Measurements from ENCODE around the gene ACTR8.

Gene ACTR8

GRCh38 chr3:53834429-53835095 lies 47.4 kb downstream of the ACTR8 start:
- no peak for DNase-seq (ENCODE audit: low read depth in 3 of 3)

GRCh38 chr3:53833700-53834099 lies 48.3 kb downstream of the ACTR8 start:
- DNase-seq (ENCODE audit: low read depth in 3 of 3): no peak

- no peak for DNase-seq (ENCODE audit: low read depth in 3 of 3)
Measured at GRCh38 chr3:53833053-53833645, 48.8 kb downstream of the ACTR8 start.

- DNase-seq (ENCODE audit: low read depth in 3 of 3): no peak
Measured at GRCh38 chr3:53830944-53831343, 51.0 kb downstream of the ACTR8 start.

- DNase-seq (ENCODE audit: low read depth in 3 of 3): no peak
Measured at GRCh38 chr3:53829605-53830004, 52.3 kb downstream of the ACTR8 start.

- DNase-seq (ENCODE audit: low read depth in 3 of 3): no peak
Measured at GRCh38 chr3:53828581-53828980, 53.4 kb downstream of the ACTR8 start.

GRCh38 chr3:53826048-53826447 lies 55.9 kb downstream of the ACTR8 start:
- no peak for DNase-seq (ENCODE audit: low read depth in 3 of 3)

GRCh38 chr3:53824795-53825194 lies 57.2 kb downstream of the ACTR8 start:
- no peak for DNase-seq (ENCODE audit: low read depth in 3 of 3)

- DNase-seq (ENCODE audit: low read depth in 3 of 3): no peak
Measured at GRCh38 chr3:53823956-53824657, 57.8 kb downstream of the ACTR8 start.

- no peak for DNase-seq (ENCODE audit: low read depth in 3 of 3)
Measured at GRCh38 chr3:53823026-53823955, 58.7 kb downstream of the ACTR8 start.

GRCh38 chr3:53822331-53822741 lies 59.6 kb downstream of the ACTR8 start:
- no peak for DNase-seq (ENCODE audit: low read depth in 3 of 3)

- DNase-seq (ENCODE audit: low read depth in 3 of 3): no peak
Measured at GRCh38 chr3:53821631-53822121, 60.3 kb downstream of the ACTR8 start.

- DNase-seq (ENCODE audit: low read depth in 3 of 3): no peak
Measured at GRCh38 chr3:53820756-53821580, 61.0 kb downstream of the ACTR8 start.

- DNase-seq (ENCODE audit: low read depth in 3 of 3): no peak
Measured at GRCh38 chr3:53820084-53820483, 61.9 kb downstream of the ACTR8 start.

- no peak for DNase-seq (ENCODE audit: low read depth in 3 of 3)
Measured at GRCh38 chr3:53819163-53819868, 62.6 kb downstream of the ACTR8 start.

- DNase-seq (ENCODE audit: low read depth in 3 of 3): no peak
Measured at GRCh38 chr3:53818221-53819162, 63.5 kb downstream of the ACTR8 start.

- no peak for DNase-seq (ENCODE audit: low read depth in 3 of 3)
Measured at GRCh38 chr3:53817809-53818208, 64.1 kb downstream of the ACTR8 start.

GRCh38 chr3:53817211-53817610 lies 64.7 kb downstream of the ACTR8 start:
- no peak for DNase-seq (ENCODE audit: low read depth in 3 of 3)
